ENCODE measurements around the gene KRT73.
A peak's percentile ranks its signal among the peaks of the same experiment; 100 is the strongest.

KRT73 gene

GRCh38 chr12:52584156-52584682 is 34.1 kb downstream of the KRT73 start:
- no peak overlapping the region for H3K4me3 ChIP-seq (ENCODE audit: low read depth, low read length)
- no peak for DNase-seq (ENCODE audit: low read depth)
- TF ChIP-seq CTCF (IDR thresholded peaks at IDR 0.05; ENCODE audit: insufficient read depth, low read depth, low read length, missing control alignments), result no peak

- no peak overlapping the region for H3K4me3 ChIP-seq (ENCODE audit: low read depth, low read length)
- TF ChIP-seq CTCF (IDR thresholded peaks at IDR 0.05; ENCODE audit: insufficient read depth, low read depth, low read length, missing control alignments), result peak; percentile 63
- DNase-seq (ENCODE audit: low read depth), result peak; percentile 46
Observed at GRCh38 chr12:52582971-52583456, 35.3 kb downstream of the KRT73 start.

- TF ChIP-seq CTCF (IDR thresholded peaks at IDR 0.05; ENCODE audit: insufficient read depth, low read depth, low read length, missing control alignments), result no peak
Observed at GRCh38 chr12:52582486-52582885, 35.9 kb downstream of the KRT73 start.

GRCh38 chr12:52581481-52581880 is 36.9 kb downstream of the KRT73 start:
- no peak overlapping the region for H3K4me3 ChIP-seq (ENCODE audit: low read depth, low read length)
- no peak for TF ChIP-seq CTCF (IDR thresholded peaks at IDR 0.05; ENCODE audit: insufficient read depth, low read depth, low read length, missing control alignments)
- no peak for DNase-seq (ENCODE audit: low read depth)

More at GRCh38 chr12:52582486-52582885, 35.9 kb downstream of the KRT73 start:
- H3K4me3 ChIP-seq (ENCODE audit: low read depth, low read length), result no peak overlapping the region
- DNase-seq (ENCODE audit: low read depth), result no peak

- DNase-seq (ENCODE audit: low read depth), result no peak
- TF ChIP-seq CTCF (IDR thresholded peaks at IDR 0.05; ENCODE audit: insufficient read depth, low read depth, low read length, missing control alignments), result no peak
Observed at GRCh38 chr12:52581066-52581465, 37.3 kb downstream of the KRT73 start.

GRCh38 chr12:52580496-52580895 is 37.9 kb downstream of the KRT73 start:
- no peak for TF ChIP-seq CTCF (IDR thresholded peaks at IDR 0.05; ENCODE audit: insufficient read depth, low read depth, low read length, missing control alignments)
- DNase-seq (ENCODE audit: low read depth), result no peak
- no peak overlapping the region for H3K4me3 ChIP-seq (ENCODE audit: low read depth, low read length)

More at GRCh38 chr12:52581066-52581465, 37.3 kb downstream of the KRT73 start:
- H3K4me3 ChIP-seq (ENCODE audit: low read depth, low read length), result no peak overlapping the region

All from GM12865 (cell line).